ENCODE results near the gene EFCAB13.
A peak's percentile ranks its signal among the peaks of the same experiment; 100 is the strongest.

EFCAB13 gene

DNA sequence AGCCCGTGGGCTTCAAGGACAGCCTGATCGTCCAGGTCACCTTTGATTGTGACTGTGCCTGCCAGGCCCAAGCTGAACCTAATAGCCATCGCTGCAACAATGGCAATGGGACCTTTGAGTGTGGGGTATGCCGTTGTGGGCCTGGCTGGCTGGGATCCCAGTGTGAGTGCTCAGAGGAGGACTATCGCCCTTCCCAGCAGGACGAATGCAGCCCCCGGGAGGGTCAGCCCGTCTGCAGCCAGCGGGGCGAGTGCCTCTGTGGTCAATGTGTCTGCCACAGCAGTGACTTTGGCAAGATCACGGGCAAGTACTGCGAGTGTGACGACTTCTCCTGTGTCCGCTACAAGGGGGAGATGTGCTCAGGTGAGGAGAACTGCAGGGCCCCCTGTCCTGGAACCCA is 31.5 kb upstream of the EFCAB13 start:
- no peak for DNase-seq (ENCODE audit: low spot score)

DNA sequence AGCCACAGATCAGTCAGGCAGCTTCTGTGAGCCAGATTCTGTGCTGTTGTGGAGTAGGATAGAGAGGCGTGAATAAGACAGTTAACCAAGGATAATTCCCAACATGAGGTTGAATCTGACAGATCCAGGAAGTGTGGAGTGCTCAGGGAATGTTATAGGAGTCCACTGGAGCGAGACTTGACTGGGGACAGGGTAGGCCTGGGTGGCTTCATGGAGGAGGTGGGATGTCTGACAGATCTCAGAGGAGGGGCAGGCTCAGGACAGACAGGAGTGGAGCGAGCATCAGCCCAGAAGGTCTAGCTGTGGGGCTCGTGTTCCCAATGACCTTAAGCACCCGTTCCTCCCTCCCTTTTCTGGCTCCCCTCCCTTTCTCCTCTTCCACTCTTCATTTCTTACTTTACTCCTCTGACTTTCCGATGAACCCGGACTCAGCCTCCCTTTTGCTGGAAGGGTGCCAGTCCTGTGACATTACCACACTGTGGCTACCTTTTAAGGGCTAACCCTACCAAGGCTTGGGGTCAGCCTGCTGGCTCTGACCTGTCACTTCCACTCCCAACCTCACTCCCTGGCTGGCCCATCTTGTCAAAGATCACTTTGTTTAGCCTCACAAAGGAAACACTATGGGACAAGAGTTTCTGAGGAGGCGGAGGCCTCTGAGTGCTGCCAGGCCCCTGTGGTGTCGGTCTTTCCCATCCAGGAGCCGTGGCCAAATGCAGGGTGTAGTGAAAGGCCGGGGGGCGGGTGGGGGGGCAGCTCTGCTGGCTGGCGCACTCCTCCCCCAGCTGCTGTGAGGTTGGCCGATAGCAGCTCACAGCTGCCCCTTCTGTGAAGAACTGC is 28.5 kb upstream of the EFCAB13 start:
- DNase-seq (ENCODE audit: low spot score) = peak; percentile 8

DNA sequence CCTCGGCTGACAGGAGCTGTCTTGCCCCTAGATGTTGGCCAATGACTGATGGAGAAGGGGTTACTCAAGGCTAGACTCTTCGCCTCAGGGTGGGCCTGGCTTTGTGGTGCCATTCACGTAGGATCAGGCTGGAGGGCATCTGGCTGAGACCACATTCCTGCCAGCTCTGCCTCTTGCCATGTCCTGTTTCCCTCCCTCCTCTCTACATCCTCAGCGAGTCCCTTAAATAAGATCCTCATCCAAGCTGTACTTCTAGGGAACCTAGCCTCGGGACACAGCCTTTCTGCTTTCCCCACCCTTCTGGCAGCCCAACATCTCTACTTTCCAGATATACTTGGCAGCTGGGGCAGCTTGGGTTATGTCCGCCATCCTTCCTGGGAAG is 27.9 kb upstream of the EFCAB13 start:
- DNase-seq (ENCODE audit: low spot score) = no peak

DNA sequence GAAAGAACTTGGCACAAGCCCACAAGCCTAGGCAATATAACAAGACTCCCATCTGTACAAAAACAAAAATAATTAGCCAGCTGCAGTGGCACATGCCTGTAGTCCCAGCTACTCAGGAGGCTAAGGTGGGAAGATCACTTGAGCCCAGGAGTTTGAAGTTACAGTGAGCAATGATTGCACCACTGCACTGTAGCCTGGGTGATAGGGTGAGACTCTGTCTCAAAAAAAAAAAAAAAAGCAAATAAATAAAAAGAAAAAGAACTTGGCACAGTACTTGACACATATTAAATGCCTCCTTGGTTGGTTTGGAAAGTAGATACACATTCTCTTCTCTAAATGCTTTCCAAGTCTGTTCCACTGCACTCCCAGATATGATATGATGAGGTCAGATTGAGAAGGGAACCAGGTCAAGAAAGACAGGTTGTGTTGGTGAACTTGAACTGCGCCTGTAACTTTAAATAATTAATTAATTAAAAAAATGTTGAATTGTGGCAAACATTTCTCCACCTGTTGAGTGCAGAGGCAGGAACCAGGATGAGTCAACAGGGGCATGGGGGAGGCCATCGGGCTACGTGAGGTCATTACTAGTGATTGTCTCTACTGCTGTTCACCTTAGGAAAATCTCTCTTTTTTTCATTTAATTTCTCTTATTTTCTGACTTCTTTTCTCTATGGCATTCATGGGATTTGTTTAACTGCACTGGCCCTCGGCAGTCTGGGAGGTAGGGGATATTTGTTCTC is 25.9 kb upstream of the EFCAB13 start:
- DNase-seq (ENCODE audit: low spot score) = no peak

DNA sequence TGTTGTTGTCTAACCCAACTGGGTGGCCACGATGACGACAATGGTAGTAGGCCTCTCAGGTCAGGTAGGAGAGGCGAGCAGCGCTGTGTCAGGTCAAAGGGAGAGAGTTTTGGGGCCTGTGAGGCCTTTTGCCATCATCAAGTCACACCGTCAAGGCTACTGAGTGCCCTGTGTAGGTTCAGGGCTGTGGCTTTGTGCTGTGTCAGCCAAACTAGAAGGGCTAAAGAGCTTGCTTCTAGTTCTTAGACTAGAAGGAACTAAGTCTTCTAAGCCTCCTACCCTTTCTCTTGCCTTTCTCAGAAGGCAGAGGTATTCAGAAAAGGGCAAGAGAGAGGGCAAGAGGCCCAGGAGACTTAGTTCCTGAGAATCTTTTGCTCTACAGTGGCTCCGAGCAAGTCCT is 25.0 kb upstream of the EFCAB13 start:
- DNase-seq (ENCODE audit: low spot score) = no peak

DNA sequence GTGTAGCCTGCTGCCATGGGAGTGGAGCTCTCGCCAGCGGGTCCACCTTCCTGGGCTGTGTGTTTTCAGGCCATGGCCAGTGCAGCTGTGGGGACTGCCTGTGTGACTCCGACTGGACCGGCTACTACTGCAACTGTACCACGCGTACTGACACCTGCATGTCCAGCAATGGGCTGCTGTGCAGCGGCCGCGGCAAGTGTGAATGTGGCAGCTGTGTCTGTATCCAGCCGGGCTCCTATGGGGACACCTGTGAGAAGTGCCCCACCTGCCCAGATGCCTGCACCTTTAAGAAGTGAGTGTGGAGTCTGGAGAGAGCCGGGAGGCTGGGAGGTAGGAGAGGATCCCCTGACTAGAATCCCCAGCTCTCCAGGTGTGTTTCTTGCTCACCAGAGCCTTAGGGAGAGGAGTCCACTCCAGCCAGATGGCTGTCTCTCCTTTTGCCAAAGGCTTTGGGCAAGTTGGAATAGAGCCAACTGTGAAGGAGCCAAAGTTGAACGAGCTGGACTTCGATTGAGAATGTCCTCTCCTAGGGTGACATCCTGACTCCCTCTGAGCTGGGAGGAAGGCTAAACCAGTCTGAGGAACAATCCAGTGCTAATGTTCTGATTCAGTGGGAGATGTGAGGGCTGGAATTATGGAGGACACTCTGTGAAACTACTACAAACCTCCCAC is 24.4 kb upstream of the EFCAB13 start:
- no peak for DNase-seq (ENCODE audit: low spot score)

DNA sequence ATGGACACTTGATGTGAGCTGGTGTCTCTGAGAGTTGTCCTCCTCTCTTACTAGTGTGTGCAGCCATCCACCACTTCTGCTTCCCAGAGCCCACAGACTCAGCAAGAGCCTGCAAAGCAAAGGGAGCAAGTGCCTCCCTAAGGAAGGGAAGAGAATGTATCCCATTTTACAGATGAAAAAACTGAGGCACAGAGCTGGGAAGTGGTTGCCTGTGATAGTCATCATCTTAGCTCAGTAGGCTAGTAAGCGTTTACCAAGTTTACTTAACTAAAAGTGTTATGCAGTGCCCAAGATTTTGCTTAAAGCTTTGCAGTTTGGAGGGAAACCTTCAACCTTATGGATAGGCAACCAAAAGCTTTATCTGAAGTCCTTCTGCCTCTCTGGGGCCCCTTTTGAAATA is 23.0 kb upstream of the EFCAB13 start:
- DNase-seq (ENCODE audit: low spot score) = no peak

DNA sequence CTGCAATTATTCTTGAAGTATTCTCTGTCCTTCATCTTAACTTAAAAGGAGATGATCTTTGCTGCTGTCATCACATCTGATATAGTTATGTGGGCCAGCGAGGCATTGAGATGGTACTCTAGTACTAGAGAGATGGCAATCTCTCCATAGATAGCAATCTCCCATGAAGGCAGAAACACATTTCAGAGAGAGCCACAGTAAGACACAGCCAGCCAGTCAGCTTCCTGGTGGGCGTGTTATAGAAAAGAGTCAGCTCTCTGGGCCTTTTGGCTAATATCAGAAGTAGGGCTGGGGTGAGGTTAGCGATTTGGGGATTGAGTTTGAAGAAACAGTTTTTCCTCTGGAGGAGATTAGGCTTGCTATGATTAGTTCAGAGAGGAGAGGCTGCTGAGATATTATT is 22.6 kb upstream of the EFCAB13 start:
- DNase-seq (ENCODE audit: low spot score) = no peak

DNA sequence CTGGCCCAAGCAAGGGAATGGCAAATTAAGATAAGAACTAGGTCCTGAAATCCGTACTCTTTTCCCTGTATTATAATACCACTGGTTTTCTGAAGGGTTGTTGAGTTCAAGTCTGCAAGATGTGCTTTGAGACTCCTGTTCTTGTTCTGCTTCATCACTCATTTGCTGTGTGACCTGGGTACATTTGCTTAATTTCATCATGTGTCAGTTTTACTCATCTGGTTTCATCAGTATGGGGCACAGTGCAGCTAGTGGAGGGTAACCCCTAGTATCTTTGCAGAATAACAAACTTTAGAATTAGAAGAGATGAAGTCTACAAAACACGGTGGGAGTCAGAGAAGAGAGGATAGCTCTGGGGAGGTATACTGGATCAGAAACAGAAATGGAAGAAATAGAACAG is 21.9 kb upstream of the EFCAB13 start:
- DNase-seq (ENCODE audit: low spot score) = no peak

DNA sequence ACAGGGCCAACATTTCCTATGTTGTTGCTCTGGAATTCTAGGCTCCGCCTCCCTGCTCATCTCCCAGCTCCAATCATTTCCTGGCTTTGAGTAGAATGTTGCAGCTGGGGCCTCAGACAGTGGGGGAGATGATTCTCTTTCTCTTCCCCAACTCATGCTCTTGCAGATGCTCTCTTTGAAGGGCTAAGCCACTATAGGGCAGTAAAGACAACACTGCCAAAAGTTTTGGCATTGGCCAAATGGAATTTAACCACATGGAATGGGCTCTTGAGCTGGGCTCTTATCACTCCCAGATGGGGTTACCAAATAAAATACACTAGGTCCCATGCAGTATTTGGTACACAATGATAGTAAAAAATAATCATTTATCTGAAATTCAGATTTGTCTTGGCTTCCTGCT is 19.6 kb upstream of the EFCAB13 start:
- DNase-seq (ENCODE audit: low spot score) = no peak

DNA sequence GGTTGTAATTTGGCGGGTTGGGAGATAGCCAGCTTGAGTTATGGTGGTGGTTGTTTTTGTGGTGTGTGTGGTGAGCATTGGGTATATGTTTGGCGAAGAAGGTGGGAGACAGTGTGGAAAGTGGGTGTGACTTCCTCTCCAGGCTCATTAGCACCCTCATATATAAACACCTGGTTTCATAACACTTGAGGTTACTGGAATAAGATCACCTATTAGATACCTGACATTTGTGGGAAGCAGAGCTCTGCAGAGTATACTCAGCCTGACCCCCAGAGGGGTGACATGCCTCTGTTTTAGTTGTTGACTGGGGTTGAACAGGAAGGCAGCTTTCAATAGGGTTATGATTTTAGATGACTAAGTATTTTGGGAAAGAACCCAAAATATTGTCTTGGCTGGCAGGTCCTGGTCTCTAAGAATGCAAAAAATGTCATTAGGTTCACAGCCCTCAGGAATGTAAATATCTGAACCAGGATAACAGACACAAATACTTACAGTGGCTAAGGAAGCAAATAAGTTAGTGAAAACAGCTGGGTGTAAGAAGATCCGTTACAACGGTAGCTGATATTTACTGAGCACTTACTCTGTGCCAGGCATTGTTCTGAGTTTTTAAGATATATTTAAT is 18.3 kb upstream of the EFCAB13 start:
- DNase-seq (ENCODE audit: low spot score) = no peak

DNA sequence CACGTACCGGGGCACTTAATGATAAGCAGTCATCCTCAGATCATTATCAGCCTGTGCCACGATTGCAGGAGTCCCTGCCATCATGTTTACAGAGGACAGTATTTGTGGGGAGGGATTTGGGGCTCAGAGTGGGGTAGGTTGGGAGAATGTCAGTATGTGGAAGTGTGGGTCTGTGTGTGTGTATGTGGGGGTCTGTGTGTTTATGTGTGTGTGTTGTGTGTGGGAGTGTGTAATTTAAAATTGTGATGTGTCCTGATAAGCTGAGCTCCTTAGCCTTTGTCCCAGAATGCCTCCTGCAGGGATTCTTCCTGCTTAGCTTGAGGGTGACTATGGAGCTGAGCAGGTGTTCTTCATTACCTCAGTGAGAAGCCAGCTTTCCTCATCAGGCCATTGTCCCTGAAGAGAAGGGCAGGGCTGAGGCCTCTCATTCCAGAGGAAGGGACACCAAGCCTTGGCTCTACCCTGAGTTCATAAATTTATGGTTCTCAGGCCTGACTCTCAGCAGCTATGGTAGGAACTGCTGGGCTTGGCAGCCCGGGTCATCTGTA is 13.5 kb upstream of the EFCAB13 start:
- DNase-seq (ENCODE audit: low spot score) = no peak

DNA sequence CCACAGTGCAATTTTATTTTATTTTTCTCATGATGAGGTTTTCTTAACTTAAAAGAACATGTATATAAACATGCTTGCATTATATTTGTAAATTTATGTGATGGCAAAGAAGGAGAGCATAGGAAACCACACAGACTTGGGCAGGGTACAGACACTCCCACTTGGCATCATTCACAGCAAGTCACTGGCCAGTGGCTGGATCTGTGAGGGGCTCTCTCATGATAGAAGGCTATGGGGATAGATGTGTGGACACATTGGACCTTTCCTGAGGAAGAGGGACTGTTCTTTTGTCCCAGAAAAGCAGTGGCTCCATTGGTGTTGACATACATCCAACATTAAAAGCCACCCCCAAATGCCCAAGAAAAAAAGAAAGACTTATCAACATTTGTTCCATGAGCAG is 12.3 kb upstream of the EFCAB13 start:
- DNase-seq (ENCODE audit: low spot score) = no peak

DNA sequence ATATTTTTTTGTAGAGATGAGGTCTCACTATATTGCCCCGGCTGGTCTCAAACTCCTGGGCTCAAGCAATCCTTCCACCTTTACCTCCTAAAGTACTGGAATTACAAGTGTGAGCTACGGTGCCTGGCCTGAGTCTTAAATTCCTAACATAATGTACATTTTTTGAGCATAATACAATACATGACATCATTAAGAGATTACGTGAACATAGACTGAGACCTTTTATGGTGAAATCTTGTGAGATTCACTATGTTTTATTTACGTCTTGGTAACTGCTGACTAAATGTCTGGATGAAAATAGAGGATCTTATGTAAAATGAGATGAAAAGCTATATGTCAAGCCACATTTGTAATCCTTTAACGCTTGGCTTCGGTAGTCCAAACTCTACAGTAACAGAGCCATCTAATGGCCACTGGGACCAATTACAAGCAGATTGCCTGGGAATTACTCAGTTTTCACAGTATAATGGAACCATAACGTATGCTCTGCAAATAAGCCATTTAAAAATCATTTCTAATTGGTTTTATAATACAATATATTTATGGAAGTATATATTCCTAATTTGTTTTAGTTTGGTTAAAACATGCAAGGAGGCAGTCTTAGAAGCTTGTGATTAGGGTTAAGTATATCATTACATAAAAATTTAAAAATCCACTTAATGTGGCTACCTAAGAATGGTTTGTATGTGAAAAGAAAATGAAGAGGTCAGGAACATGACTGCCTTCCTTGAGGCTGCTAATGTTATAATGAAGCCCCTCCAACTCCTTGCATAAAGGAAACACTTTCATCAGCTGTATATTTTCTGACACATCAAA is 8.1 kb upstream of the EFCAB13 start:
- DNase-seq (ENCODE audit: low spot score) = peak; percentile 60

DNA sequence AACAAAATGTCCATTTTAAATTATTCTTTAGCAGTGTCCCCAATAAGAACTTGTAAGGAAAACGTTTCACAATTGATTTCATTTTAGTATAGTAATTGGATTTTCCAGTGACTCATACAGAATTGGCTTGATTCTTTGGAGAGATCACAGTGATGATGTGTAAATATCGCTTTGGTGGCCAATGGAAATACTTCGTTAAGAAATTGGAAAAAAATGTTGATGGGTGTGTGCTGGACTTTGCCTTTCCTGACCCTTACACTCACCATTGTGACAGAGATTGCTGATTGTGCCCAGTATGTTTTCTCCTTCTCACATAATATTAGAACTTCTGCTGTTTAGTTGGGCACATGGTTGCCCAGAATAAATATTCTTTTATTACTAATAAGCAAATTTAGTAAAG is 7.4 kb upstream of the EFCAB13 start:
- DNase-seq (ENCODE audit: low spot score) = no peak

DNA sequence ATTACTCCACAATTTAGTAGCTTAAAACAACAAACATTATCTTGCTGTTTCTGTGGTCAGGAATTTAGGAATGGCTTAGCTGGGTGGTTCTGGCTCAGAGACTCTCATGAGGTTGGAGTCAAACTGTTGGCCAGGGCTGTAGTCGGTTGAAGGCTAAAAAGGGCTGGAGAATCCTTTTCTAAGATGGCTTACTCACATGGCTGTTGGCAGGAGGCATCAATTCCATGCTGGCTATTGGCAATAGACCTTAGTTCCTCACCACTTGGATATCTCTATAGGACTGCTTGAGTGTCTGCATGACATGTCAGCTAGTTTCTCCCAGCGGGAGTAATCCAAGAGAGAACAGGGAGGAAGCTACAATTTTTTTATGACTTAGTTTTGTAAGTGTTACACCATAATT is 6.6 kb upstream of the EFCAB13 start:
- DNase-seq (ENCODE audit: low spot score) = no peak

DNA sequence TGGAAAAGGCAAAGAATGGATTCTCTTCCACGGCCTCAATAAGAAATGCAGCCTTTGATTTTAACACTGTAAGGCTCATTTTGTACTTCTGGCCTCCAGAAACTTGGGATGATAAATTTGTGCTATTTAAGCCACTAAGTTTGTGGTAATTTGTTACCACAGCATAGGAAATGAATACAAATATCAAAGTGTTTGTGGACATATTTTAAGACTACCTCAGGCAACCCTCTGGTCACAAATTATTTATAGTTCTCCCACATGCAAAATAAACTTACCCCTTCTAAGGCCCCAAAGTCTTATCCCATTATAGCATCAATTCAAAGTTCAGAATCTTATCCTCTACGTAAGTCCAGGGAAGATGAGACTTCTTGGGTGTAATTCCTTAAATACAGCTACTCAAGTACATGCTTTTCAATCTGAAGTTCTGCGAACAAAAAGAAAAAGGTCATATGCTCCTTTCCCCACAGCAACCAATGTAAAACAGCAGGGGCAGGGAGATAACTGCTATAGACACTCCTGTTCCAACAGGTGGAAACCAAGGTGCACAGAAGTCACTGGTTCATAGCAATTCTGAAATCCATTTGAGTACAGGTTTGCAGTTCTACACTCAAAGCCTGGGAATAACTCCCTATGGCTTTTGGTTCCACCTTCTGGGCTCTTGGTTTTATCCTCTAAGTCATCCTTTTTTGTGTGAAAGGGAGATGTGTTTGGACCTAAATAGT is 5.4 kb upstream of the EFCAB13 start:
- DNase-seq (ENCODE audit: low spot score) = no peak

DNA sequence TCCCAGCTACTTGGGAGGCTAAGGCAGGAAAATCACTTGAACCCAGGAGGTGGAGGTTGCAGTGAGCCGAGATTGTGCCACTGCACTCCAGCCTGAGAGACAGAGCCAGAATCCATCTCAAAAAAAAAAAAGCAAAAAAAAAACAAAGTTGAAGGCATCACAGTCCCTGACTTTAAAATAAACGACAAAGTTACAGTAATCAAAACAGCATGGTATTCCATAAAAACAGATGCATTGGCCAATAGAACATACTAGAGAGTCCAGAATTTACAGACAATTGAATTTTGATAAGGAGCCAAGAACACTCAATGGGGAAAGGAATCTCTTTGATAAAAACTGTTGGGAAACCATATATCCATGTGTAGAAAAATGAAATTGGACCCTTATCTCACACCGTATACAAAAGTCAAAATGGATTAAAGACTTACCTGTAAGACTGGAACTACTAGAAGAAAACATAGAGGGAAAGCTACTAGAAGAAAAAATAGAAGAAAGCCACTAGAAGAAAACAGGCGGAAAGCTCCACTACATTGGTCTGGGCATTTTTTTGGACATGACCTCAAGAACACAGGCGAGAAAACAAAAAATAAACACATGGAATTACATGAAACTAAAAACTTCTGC is 2.8 kb upstream of the EFCAB13 start:
- DNase-seq (ENCODE audit: low spot score) = no peak

DNA sequence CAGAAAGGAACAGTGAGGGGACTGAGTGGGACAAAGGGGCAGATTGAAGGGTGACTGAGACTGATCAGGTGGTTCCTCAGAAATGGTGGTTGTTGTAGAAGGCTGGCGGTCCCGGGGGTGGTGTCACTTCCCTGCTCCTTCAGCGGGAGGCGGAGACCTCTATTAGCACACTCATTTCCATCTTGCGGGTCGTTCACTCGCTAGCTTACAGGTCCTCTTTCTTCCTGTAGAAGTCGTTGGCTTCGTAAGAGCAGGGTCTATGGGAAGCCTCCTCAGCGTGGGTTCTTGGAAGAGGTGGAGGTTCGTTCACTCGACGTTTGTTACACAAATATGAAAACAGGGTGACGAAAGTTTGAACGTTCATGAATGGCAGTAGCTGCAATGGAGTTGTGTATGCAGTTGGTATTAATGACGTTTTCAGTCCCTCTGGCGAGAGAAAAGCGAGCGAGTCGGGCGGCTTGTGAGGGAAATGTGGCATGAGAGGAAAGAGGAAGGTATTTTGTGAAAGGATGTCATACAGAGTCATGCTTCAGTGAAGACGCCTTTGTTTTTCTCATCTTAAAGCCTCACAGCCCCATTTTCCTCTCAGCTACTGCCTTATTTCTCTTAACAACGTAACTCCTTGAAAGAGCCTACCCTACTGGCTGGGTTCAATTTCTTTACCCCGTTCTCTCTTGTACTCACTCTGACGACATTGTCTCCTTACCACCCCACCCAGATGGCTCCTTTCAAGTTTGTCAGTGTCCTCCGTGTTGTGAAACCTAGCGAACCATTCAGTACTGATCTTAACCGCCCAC is 667 bp downstream of the EFCAB13 start:
- peak; percentile 3 for DNase-seq (ENCODE audit: low spot score)
